Activated naive CD8-positive, alpha-beta T cell treated with anti-CD3 and anti-CD28 coated beads, Interleukin-2, amount 50 U/mL, for 16 hours (primary cell): ENCODE data around the gene GRM4.

ENCODE experiments used
- DNase-seq: peaks from one replicate; pipeline ENCODE4 v3.0.0-alpha.2; 2020; ENCODE audit warnings: low read depth, low spot score

Gene GRM4

GRCh38 chr6:34143196-34143883 lies 2.5 kb downstream of the GRM4 start:
- DNase-seq: no peak

GRCh38 chr6:34142061-34142998 lies 3.6 kb downstream of the GRM4 start:
- DNase-seq: no peak

GRCh38 chr6:34140075-34140474 lies 5.8 kb downstream of the GRM4 start:
- no peak for DNase-seq

- no peak for DNase-seq
Observed at GRCh38 chr6:34138914-34139510, 6.9 kb downstream of the GRM4 start.

DNA sequence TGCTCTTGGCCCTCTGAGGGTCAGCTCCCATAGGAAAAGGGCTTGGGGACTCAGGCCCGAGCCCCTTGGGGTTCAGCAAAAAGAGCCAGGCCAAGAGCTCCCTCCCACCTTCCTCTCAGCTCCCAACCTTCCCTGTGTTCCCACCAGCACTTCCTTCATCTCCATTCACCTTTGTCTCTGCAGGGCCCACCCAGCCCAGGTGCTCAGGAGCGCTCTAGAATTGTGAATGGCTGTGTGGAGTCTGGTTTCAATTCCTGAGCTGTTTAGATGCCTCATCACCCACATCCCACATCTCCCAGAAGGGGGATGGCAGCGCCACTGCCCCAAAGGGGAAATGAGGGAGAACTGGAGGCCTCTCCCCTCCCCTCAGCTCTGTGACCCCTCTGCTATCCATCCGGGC lies 7.7 kb downstream of the GRM4 start:
- DNase-seq: no peak

DNA sequence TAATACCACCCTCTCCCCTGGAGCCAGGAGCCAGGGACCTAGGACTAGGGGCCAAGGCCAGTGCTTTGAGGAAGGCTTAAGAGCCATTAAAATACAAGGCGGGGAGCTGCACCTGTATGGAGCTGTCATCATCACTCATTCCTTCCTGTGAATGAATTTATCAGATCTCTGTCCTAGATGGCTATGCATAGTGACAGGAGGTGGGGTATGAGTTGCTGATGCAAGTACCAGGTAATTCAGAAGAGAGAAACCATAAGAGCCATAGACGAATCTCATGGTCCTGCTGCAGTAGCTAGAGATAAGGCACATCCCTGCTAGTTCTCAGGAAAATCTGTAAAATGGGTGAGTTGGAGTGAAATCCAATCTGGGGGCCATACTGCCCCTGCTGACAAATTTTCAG lies 10.3 kb downstream of the GRM4 start:
- no peak for DNase-seq

DNA sequence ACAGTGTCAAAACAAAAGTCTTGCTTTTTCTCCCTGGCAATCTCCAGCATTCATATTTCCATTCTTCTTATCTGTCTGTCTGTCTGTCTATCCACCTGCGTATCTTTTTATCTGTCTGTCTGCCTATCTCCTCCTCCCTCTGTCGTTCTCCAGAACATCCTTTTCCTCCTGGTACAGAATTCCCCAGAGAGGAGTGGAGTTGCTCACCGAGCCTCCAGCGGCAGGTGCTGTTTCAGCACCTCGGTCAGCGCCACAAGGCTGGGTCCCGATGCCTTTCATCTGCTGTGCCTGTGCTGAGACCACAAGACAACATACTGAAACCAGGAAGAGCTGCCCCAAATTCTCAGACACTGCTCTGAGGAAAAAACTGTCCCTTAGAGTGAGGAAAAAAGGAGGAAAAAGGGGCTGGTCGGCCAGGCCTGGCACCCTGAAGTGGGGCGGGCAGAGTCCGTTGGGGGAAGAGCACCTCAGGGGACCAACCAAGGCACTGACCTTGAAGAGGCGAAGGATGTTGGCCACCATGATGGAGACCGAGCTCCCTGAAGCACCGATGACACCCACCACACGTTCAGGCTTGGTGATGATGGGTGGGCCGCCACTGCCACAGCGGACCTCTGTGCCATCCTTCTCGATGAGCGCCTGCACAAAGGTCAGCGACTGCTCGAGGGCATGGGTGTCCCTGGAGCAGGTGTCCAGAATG lies 13.3 kb downstream of the GRM4 start:
- DNase-seq: no peak

- DNase-seq: no peak
Observed at GRCh38 chr6:34131326-34132290, 14.3 kb downstream of the GRM4 start.

DNA sequence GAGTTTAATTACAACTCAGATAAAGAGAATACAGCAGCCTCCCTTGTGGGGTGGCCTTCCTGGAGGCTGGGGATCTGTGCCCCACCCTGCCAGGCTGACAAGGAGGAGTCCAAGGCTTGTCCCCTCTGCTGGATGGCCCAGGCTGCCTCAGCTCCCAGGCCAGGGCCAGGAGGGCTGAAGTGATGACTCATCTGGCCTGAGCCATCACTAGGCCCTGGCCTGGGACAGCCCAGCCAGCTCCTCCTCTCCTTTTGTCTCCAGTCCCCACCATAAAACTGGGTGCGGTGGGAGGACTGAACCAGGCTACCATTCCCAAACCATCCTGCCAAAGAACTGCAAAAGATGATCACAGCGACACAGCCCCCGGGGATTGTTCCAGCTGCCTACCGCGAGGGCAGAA lies 15.0 kb downstream of the GRM4 start:
- DNase-seq: no peak

DNA sequence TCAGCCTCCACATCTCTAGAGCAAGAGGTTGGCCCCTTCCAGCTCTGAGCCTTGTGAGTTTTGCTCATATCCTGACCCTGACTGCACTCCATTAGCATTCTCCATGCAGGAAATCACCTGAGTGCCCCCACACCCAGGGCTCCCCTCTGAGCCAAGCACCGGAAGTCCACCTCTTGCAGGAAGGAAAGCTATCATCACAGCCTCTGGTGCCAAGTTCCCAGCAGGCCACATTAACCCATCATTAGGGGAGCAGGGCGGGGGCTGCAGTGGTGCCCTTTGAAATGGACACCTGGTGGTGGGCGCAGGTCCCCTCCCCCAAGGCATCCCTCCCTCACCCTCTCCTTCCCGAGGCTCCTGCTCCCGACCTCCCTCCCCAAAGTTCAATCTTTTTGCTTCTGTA lies 16.1 kb downstream of the GRM4 start:
- DNase-seq: no peak

GRCh38 chr6:34128045-34128444 lies 17.8 kb downstream of the GRM4 start:
- no peak for DNase-seq

- no peak for DNase-seq
Observed at GRCh38 chr6:34126419-34126818, 19.5 kb downstream of the GRM4 start.

GRCh38 chr6:34125939-34126338 lies 19.9 kb downstream of the GRM4 start:
- no peak for DNase-seq

GRCh38 chr6:34120953-34121675 lies 24.8 kb downstream of the GRM4 start:
- no peak for DNase-seq

- DNase-seq: no peak
Observed at GRCh38 chr6:34115915-34116314, 30.0 kb downstream of the GRM4 start.

GRCh38 chr6:34115403-34115795 lies 30.5 kb downstream of the GRM4 start:
- no peak for DNase-seq

DNA sequence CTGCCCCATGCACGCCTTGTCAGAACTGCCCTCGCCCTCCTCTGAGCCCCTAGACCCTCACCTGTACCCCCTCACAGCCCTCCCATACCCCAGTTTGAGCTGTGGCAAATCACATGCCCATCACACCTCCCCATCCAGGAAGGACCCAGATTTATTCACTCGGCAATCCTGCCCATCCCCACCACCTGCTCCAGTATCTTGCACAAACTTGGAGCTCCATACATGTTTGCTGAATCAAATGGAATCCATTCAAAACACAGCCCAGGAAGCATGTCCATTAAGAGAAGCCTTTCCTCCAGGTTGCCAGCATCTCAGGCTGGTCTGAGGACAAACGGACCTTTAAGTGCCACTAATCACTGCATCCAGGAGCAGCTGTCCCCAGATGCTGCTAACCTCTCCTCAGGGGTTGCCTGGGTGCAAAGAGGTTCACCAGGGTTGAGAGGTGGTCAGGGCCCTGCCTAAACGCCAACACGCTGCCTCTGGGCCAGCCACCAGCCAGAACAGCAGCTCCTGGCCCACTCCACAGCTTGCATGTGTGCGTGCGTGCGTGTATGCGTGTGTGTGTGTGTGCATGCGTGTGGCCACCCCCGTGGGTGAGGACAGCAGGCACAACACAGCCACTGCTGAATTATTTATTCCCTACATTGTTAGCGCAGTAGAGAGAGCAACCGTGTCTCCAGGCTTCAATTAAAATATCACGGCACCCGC lies 31.0 kb downstream of the GRM4 start:
- no peak for DNase-seq

GRCh38 chr6:34113532-34113931 lies 32.4 kb downstream of the GRM4 start:
- DNase-seq: no peak

DNA sequence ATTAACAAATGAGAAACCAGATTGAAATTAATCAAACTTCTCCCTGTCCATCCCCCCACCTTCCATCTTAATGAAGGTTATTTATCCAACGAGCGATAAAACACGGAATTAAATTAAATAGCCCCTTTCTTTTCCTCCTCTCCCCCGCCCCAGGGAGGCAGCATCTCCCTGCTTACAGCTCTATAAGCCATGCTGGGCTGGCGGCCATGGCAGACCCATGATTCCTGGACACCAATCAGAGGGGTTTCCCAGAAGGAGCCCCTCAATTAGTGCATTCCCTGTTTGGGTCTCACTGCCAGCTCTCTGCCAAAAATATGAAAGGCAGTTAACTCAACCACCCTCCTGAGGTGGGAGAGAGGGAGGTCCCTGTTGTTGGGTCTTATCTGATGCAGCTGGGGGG lies 33.8 kb downstream of the GRM4 start:
- no peak for DNase-seq

DNA sequence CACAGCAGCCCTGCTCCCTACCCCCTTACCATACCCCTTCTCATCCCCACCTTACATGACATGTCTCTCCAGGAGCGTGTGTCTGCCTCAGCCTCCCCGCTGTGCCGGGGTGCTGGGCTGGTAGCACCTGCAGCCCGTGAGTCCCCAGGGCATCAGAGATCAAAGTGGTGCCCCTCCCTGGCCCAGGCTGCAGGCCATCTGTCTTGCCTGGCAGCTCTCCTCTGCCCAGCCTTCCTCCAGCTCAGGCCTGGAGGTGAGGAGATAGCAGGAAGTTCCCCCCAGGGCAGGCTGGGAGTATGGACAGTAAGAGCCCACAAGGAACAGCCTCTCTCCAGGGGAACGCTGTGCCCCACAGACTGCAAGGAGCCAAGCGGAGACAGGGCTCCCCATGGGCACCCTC lies 35.3 kb downstream of the GRM4 start:
- DNase-seq: no peak
